Stimulated activated CD8-positive, alpha-beta memory T cell treated with anti-CD3 and anti-CD28 coated beads, Interleukin-2, amount 100 ng/mL, for 48 hours (primary cell): Measurements from ENCODE around the gene STK32B.

ENCODE experiments used
- DNase-seq, 2 donors: peaks; one replicate each; pipeline ENCODE4 v3.0.0-alpha.2; 2020; ENCODE audit warnings: low read depth in 2 of 2

Gene STK32B

GRCh38 chr4:5361968-5362367 lies 310.7 kb downstream of the STK32B start:
- no peak for DNase-seq

DNA sequence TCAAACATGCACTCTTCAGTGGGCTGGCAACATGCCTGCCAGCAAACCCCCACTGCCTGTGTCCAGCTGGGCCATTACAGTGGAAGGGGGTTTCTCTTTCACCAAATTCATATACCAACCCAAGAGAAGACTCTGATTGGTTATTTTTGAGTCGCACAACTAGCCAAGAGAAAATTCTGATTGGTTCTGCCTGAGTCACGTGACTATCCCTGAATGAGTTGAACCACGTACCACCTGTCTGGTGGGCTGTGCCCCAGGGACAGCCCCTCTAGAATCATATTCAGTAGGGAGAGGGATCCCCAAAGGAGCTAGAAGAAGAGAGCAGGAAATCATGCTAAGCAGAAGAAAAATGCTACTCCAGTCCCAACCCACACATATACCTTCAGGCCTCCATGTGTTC lies 313.1 kb downstream of the STK32B start:
- DNase-seq = no peak

- no peak for DNase-seq
Measured at GRCh38 chr4:5365071-5366008, 314.1 kb downstream of the STK32B start.

DNA sequence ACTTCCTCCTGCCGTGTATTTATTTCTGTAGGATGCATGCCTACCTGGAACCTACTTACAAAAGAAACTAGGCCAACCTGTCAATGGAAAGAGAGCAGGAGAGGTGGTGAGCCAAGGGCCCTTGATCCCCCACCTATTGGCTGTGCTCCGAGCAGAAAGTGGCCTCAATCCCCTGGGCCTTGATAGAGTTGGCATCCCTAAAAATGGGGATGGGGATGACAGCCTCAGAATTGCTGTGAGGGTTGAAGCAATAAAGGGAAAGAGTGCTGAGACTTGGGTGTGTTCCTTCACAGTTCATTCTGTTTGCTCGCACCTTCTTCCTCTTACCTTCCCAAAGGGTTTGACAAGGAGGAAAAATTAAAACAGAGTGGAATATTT lies 314.7 kb downstream of the STK32B start:
- DNase-seq = no peak

- no peak for DNase-seq
Measured at GRCh38 chr4:5366421-5366820, 315.1 kb downstream of the STK32B start.

GRCh38 chr4:5368426-5368825 lies 317.1 kb downstream of the STK32B start:
- no peak for DNase-seq

DNA sequence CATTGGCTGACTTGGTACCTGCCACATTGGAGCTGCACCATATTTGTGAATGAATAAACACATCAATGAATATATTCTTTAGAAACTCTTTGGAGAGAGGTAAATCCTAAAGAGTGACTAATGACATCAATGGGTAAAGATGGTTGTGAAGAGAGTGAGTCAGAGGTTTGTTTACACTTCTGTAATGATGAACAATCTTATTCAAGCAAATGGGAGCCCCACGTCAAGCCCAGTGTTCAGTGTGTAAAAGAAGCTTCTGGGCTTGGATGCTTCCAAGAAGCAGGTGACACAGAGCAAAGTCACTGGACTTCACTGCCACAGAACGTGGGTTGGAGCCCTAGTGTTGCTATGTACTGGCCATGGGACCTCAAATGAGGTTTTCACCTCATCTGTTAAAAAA lies 319.0 kb downstream of the STK32B start:
- DNase-seq = no peak

DNA sequence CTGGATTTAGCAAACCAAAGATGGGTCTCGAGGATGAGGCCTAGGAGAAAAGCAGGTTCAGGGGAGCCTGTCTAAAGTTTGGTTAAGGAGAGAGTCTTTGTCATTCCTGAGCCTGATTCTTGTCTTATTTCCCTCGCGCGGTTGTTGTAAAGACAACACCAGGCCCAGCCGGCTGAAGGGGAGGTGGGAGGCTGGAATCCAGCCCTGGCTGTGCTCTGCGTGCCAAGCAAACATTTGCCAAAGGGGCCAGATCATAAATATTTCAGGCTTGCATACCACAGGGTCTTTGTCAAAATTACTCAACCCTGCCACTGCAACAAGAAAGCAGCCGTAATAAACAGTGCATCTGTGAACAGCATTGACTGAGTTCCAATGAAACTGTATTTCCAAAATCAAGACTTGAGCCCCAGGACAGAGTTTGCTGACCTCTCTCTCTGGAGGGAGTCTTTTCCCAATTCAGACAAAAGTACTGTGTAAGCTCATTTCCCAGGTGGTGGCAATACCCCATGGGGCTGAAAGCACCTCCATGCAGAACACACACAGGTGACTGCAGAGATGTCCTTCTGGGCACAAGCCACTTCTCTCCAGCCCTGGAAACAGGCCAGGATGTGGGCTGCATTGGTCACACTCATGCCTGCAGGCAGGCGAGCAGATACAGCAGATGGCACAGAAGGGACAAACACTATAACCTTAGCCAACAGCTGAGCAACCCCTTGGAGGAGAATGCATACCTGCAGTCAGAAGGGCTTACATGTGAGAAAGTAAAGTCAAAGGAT lies 320.3 kb downstream of the STK32B start:
- DNase-seq = no peak

DNA sequence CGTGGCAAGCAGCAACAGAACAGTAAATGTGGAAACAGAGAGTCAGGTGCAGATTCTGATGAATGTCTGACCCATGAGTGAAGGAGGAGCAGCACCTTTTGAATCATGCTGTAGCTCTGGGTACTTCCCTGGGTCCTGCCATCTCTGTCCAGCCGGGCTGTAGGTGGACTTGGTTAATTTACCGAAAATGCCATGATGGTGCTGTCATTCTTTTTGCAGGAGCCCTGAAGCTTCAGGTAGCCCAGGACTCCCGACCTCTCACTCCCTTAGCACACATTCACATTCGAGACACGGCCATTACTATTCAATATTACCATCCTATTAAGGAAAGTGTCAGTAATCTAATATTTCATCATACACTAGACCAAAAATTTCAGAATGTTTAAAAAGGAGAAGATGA lies 320.9 kb downstream of the STK32B start:
- no peak for DNase-seq

DNA sequence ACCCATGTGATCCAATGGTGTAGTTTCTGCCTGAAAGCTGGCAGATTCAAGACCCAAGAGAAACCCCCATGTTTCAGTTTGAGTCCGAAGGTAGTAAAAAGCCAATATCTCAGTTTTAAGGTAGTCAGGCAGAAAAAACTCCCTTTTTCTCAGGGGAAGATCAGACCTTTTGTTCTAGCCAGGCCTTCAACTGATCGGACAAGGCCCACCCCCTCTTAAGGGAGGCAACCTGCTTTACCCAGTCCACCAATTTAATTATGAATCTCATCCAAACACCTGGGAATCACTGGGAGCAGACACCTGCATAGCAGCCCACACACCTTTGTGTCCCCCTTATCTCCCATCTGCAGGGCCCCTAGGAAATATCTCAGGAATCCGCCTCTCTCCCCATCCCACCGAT lies 322.0 kb downstream of the STK32B start:
- no peak for DNase-seq

DNA sequence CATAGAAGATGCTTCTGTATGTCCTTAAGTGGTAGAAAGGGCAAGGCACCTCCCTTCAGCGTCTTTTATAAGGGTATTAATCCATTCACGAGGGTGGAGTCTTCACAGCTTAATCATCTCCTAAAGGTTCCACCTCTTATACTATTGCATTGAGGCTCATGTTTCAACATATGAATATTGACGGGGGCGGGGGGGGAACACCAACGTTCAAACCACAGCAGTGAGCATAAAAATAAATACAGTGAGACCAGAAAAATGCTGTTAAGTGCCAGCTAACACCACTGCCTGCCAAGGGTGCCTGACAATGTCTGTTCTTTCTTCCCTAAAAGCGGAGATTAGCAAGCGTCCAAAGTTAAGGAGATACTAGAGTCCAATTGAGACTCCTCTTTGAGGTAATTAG lies 323.3 kb downstream of the STK32B start:
- DNase-seq = no peak

- no peak for DNase-seq
Measured at GRCh38 chr4:5374994-5375393, 323.7 kb downstream of the STK32B start.

- no peak for DNase-seq
Measured at GRCh38 chr4:5376015-5376414, 324.7 kb downstream of the STK32B start.

DNA sequence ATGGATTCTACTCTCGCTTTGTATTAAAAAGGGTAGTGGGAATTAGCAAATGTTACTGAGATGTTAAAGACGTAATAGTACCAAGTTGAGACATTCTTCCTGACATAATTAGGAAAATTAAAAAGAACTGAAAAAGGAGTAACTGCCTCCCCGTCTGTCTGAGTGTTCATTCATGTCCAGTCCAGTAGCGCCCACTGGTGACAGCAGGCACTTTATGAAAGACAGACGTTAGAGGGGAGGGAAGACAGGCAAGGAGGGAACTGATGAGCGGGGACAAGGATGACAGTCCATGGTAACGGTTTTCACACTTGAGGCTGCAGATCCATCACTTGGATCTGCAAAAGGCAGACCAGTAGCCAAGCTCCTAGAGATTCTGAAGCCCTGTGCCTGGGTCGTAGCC lies 326.7 kb downstream of the STK32B start:
- no peak for DNase-seq

DNA sequence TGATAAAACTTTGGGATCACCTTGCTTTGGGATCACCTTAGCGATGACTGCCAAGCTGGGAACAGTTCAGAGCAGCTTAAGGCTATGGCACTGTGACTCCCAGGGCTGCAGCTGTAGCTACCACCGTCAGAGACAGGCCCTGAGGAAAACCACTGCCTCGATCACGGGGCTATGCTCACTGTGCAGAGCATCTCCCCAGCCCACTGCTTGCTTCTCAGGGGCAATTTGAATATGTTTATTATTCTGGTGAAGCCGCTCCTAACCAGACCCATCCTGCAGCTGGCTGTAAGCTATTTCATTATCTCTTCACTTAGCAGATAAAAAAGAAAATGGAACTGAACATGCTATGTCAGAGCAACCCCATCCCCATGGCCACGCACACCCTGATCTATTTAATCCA lies 328.6 kb downstream of the STK32B start:
- DNase-seq = no peak

- DNase-seq = no peak
Measured at GRCh38 chr4:5381961-5382441, 330.7 kb downstream of the STK32B start.

GRCh38 chr4:5383191-5383980 lies 332.1 kb downstream of the STK32B start:
- no peak for DNase-seq

- DNase-seq = no peak
Measured at GRCh38 chr4:5385741-5386311, 334.5 kb downstream of the STK32B start.

DNA sequence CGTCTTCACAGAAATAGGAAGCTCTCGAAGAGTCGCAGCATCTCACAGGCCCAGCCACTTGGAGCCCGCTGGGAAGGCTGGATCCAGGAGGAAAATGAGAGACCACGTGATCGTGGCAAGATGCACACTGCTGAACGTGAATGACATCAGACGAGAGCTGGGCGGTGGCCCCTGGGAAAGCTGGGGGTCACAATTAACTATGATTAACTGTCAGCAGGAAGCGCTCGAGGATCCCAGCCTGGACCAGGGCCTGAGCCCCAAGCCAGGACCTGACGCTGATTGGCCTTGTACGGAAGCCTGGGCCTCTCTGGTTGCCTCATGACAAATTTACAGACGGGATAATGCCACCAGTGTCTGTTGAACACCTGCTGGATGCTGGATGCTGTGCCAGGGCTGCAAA lies 335.6 kb downstream of the STK32B start:
- no peak for DNase-seq

DNA sequence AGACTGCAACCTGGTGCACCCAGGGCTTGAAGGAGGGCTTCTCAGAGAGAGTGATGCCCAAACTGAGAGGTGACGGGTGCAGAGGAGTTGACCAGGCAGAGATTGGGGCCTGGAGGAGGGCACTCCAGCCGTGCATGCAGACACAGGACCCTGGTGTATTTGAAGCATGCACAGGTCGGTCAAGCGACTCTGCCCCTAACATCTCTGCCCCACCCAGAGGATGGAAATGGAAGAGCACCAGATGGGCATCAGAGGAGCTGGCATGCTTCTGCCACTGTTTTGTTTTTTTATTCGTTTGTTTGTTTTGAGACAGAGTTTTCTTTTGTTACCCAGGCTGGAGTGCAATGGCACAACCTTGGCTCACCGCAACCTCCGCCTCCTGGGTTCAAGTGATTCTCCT lies 336.2 kb downstream of the STK32B start:
- DNase-seq = no peak

GRCh38 chr4:5389756-5390310 lies 338.6 kb downstream of the STK32B start:
- DNase-seq = no peak
